GM21528 (cell line): Measurements from ENCODE around the gene NCBP1.

Experiments used
- ATAC-seq: cut with Tn5 transposase; IDR thresholded peaks from one replicate; pipeline ENCODE4 v1.9.1; 2021; ENCODE audit warnings: mild to moderate bottlenecking, moderate library complexity; ENCODE audit not compliant: unreplicated experiment, low FRiP score

The NCBP1 gene

DNA sequence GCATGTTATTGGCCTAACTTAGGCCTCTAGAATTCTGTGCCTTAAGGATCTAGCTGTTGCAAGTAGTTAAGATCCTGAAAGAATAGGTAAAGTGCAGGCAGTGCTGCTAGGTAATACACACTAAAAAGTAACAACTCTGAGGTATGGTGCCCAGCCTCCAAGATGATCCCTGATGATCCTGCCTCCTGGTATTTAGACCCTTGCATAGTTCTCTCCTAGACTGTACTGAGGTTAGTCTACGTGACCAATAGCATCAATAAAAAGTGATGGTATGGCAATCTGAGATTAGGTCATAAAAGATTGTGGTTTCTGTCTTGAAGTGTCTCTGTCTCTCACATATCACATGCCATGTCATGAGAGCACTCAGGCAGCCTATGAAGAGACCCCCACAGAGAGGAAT, 9.7 kb upstream of the NCBP1 start:
- no peak for ATAC-seq

DNA sequence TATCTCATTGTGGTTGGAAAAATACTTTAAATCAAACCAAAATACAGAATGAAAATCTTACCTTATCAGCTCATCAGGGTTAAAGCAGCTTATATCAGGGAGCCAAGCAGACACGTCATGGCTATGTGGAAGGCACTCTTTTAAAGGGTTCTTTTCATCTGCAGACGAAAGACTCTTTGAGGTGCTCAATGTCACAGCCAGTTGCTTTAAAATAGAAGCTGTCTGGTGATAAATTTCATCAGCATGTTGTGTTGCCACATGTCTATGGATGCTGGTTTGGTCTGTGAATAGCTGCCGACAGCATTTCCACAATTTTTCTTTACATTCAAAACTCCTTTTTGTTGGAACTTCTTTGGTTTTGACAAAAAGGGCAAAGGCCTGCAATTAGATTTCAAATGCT, 8.0 kb upstream of the NCBP1 start:
- no peak for ATAC-seq

DNA sequence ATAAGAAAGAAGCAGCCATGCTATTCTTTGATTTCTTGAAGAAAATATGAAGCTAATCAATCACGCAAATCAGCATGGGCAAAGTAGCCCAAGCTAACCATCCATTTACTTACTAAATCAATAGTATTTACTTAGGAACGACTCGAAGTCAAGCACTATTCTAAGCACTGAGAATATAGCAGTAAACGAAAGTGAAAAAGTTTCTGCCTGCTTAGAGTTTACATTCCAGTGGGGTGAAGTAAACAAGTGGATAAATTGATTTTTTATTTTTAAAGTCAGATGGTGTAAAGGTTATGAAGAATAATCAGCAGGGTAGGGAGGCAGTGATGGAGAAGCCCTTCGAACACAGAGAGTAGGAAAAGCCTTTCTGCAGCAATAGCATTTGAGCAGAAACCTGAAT, 6.0 kb upstream of the NCBP1 start:
- ATAC-seq: no peak

DNA sequence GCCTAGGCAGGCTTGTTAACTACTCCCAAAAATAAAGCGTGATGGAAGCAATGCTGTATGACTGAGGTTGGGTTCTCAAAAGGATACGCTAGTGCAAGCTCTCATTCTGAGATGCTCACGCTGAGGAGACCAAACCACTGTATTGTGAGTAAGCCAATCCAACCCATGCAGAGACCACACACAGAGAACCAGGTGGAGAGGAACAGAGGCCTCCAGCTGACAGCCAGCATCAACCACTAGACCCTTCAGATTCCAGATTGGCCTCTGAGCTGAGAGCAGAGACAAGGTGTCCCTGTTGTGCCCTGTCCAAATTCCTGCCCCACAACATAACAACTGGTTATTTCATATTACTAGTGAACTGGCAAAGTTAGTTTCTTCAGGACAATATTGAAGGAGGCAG, 5.0 kb upstream of the NCBP1 start:
- ATAC-seq: no peak

DNA sequence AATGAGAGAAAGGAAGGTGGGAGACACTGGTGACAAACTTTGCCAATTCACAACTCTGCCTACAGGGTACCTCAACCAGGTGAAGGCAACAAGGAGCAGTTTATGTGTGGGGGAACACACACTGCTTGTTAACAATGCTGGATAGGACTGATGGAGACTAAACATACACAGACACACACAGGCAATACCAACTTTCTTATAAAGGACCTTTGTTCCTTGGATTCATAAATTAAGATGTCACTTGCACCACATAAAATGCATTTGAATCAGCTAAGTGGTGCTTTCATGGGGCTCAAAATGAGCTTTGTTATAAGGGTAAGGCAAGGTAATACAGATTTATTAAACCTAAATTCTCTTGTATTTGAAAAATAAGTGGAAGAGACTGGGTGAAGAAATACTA, 4.5 kb upstream of the NCBP1 start:
- no peak for ATAC-seq

DNA sequence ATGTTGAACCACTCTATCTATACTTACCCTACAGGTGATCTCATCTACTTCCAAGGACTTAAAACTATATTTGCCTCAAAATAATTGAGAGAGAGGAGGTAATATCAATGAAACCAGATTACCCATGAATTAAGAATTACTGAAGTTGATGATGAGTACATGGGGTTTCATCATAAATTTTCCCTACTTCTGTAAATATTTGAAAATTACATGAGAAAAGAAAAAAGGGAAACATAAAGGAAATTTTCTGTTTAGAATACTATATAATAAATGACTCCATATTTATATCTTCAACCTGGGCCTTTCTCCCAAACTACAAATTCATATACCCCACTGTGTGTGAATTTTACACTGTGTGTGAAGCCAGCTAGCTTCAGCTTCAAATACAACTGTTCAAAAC, 3.0 kb upstream of the NCBP1 start:
- ATAC-seq: no peak

DNA sequence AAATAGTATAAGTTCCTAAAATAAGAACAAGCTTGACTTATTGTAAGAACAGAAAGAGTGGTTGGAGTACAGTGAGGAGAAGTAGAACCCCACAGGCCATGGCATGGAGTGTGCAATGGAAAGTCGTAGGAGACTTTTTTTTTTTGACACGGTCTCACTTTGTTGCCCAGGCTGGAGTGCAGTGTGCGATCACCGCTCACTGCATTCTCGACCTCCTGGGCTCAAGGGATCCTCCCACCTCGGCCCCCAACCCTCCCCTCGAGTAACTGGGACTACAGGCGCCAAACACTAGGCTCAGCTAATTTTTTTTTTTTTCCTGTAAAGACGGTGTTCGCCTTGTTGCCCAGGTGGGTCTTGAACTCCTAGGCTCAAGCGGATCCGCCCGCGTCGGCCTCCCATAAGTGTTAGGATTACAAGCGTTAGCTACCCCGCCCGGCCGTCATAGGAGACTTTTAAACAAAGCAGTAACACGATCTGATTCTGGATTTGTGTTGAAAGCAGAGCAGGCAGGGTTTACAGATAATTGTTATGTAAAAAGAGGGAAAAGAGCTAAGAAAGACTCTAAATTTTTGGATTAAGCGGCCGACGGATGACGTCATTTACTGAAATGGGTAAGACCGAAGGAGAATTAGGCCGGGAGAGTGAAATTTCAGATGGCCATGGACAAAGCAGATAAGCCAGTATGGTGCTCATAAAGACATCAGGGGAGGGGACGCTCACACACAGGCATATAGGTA, 1.2 kb upstream of the NCBP1 start:
- ATAC-seq: peak; percentile 24

DNA sequence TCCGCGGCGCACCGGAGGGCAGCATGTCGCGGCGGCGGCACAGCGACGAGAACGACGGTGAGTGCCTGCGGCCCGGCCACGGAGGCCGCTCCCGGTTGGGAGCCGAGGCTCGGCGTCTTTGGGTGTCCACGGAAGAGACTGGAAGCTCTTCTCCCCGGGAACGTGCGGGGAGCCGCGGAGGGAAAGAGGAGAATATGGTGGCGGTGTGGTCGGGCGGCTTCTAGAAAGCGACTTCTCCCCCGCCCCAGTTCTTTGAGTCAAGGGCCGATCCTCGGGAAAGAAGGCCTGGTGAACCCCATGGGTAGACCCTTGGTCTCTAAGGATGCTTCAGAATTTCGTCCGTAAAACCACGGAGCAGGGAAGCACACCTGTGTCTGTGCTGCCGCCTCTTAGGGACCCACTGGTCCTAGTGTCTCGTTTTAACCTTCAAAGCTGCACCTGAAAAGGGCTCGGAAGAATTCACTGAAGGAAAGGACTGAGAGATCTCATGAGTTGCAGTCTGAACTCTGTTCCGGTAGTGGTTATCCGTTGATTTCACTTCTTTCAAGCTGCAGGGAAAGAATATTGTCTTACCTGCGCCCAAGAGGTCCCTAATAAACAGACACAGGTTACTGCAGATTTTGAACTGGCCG, 354 bp downstream of the NCBP1 start:
- ATAC-seq: peak; percentile 1

DNA sequence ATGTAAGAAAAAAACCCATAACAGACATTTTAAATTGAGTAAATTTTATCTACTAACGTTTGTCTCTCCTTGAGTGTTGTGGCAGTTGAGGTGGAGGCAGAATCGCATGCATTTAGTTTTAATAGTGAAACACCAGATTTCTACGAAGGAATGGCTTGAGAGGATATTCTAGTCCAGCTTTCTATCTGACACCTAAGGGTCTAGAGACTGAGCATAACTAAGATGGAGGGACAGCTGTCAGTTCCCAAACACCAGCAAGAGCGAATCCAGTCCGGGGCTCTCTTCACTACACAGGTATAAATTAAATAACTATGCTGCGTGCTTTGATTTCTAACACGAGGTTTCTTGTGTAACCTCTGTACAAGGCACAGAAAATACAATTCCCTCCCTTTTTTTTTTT, 1.4 kb downstream of the NCBP1 start:
- no peak for ATAC-seq

DNA sequence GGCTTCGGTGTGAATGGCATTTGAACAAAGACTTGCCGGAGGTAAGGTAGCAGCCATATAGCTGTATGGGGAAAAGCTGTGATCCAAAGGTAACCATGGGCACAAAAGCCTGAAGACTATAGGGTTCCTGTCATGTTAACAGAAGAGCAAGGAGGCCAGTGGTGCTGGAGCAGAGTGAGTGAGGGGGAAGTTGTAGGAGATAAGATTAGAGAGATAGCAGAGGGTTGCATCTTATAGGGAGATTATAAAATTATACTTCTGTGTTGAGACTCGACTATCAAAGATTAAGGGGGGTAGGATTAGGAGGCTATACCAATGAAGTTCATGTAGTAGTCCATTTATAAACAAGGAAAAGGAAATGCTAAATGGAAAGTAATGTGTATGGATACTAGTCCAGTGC, 3.3 kb downstream of the NCBP1 start:
- no peak for ATAC-seq

DNA sequence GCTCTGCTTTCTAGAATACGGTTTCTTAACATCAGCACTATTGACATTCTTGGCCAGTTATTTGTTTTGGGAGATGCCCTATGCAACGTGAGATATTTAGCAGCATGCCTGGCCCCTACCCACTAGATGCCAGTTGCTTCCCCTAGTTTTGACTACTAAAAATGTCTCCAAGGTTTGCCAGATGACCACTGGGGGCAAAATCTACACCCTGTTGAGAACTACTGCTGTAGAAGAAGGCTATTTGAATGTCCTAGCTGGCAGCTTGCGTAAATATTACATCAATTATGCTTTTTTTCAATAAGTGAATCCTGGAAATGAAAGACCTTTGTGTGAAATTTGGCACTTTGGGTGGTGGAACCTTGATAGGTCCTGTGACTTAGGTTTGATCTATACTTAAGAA, 5.0 kb downstream of the NCBP1 start:
- no peak for ATAC-seq

DNA sequence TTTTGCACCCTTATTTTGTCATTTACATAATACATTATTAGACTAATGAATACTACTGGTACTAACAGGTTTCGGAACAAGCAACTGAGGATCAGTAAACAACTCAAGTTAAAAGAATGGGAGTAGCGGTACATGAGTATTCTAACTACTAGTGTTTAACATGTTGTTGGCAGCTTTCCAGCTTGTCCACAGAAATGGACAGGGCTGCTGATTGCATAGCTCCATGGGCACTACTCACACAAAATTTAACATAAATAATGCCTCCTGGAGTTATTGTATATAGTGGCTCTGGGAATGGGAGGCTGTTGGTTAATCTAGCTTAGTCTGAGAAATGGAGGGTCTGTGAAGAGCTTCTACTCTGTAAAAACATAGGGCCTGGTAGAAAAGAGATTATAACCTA, 6.7 kb downstream of the NCBP1 start:
- no peak for ATAC-seq

DNA sequence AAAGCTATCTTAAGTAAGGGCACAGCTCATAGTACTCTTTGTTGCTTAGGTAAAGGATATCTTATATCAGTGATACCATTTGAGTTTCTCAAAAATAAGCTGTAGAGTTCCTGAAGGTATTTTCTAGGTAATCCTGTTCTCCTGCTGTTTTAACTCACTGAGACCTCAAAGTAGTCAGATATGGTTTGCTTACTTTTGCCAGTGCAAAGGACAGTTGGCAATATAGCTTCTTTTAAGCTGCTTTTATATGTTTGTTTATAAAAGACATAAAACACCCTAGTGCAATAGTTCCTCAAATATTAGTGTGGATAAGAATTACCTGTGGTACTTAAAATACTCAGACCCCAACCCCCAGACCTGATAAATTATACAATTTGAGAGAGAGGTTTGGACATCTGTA, 12.1 kb downstream of the NCBP1 start:
- no peak for ATAC-seq

DNA sequence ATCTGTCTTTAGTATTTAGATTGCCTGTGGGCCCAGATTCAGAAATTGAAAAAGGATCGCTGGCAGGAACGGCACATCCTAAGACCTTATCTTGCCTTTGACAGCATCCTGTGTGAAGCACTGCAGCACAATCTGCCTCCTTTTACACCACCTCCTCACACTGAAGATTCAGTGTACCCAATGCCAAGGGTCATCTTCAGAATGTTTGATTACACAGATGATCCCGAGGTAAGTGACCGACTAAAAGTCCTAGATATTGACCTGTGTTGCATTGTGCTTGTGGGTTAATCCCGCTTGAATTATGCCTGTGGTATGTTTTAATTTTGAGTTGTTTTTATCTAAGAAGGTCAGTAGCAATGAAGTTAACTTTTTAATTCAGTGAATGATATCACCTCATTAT, 14.4 kb downstream of the NCBP1 start:
- ATAC-seq: no peak

DNA sequence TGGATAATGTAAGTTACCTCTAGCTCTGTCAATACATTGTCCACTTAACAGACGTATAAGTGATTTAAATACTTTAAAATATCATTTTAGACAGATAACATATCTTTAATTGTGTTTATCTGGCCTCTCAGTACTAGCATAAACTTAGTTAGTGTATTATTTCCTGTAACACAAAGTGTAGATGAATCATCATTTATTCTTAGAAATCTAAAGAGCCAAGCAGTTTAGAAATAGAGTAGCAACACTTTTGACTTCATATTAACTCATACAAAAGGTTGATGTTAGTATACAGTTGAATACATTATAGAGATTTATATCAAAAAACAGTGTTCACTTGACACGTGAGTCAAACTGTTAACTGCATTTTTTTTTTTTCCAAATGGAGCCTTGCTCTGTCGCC, 18.0 kb downstream of the NCBP1 start:
- ATAC-seq: no peak

DNA sequence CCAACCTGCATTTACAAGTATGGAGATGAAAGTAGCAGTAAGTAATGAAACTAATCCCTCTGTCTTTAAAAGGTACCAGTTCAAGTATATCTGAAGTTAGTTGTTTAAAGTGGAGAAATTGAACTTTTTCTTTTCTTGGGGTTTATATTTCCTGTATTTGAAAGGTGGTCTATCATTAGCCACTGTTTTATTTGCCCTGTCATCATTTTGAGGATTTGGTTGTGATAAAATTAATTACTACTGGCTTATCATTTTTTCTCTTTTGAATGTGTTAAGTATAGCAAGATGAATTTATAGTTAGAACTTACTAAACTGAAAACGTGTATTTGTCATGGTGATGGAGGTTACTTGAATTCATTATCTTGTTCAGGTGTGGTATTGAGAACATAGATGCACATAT, 25.1 kb downstream of the NCBP1 start:
- no peak for ATAC-seq

DNA sequence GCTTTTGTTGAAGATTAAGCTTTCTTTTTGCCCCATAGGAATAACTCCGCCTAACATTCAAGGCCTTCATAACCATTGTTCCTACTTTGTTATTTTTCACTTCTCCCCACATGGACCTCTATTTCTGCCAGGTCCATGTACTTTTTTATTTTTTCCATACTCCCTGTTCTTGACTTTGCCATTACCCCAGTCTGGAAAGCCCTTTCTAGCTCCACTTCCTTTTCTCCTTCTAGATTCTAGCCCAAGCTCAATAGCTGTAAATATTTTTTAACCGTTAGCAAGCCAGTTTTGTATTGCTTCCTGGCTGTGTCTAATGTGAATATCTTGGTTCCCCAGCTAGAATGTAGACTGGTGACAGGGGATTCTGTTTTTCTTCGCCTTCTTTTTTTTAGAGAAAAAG, 26.1 kb downstream of the NCBP1 start:
- no peak for ATAC-seq

DNA sequence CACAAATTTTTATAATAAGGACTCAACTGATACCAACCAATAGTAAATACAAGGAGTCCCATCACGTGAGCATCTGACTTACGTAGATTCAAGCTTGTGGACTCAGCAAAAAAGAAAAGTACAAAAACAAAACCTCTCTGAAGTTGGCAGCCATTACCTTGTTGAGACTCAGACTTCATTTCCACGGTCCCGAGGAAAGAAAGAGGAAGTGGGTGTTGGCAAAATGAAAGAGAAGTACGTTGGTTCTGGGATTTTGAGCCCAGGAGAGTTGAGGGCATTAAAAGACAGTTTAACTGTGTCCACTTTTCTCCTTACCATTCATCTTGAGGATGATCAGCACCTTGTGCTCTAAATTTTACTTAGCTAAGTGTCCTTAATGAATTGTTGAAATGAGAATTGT, 26.7 kb downstream of the NCBP1 start:
- ATAC-seq: no peak

DNA sequence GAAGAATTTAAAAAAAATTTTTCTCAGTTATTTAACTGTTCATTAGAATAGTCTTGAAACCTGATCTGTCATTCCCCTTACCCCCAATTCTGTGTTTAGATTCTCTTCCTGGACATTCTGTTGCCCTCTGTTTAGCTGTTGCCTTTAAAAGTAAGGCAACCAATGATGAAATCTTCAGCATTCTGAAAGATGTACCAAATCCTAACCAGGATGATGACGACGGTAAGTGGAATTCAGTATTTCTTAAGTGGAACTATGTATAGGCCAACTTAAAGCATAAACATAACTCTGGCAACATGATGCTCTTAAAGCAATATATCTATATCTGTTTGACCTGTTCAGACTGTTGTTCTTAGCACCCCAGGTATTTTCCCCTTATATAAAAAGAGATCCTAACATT, 27.2 kb downstream of the NCBP1 start:
- ATAC-seq: no peak

DNA sequence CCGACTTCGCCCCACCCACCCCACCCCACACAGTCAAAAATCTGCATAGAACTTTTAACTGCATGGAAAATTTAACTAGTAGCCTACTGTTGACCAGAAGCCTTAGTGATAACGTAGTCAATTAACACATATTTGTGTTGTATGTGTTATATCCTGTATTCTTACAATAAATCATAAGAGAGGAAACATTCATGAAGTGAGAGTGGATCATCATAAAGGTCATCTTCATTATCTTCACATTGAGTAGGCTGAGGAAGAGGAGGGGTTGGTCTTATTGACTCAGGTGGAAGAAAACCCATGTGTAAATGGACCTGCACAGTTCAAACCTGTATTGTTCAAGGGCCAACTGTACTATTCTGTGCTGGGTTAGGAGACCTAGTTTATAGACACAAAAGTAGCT, 32.1 kb downstream of the NCBP1 start:
- no peak for ATAC-seq

DNA sequence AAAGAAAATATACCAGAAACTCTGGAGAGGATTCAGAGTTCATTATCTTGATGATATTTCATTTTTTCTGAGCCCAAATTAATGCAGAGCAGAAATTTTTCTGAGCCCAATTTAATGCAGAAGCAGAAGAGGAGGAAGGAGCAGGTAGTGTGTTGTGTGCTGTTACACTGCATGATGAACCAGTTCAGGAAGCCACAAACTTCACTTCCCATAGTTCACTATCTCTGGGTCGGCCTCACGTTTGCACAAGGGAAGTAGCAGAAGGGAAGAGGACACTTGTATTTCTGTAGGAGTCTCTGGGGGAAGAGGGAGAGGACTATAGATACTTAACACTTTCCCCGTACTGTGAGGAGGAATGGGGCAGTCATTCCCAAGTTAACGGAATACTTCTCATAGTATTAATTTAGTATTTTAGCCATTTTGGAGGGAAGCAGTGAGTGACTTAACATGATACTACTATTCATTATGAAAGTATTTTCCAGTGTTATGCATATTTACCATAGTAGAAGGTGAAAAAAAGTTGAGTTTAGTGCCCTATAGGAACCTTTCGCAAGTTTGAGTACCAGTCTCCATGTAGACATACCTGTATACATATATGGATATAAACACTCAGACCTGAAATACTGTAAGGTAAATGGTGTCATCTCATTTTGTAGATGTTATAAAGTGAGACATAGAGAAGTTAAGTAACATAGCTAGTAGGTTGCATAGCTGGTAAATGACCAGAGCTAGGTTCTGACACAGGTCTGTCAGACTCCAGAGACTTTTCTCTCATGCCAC, 33.5 kb downstream of the NCBP1 start:
- ATAC-seq: no peak

DNA sequence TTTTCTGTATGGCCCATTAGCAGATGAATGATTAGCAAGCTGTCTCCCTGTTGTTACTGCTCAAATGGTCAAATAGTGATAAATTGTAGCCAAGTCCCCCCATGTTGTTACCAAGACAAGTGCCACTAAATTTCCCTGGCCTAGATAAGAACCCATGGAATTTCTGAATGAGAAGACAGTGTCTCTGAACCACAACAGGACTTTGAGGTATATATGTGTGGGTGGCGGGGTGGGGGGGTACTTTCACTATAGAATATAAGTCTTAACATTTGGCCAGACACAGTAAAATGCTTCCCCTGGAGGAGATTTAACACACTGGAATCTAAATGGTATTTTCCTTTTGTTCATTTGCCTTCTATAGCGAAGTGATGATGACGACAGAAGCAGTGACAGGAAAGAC, 34.9 kb downstream of the NCBP1 start:
- no peak for ATAC-seq
